Measurements from ENCODE around the gene CANX.
"Not testable (repeated sequence)": the region's sequence is repeated elsewhere in the genome, so short reads cannot be mapped to it uniquely, and the experiment has no call there.

CANX gene, protein sequence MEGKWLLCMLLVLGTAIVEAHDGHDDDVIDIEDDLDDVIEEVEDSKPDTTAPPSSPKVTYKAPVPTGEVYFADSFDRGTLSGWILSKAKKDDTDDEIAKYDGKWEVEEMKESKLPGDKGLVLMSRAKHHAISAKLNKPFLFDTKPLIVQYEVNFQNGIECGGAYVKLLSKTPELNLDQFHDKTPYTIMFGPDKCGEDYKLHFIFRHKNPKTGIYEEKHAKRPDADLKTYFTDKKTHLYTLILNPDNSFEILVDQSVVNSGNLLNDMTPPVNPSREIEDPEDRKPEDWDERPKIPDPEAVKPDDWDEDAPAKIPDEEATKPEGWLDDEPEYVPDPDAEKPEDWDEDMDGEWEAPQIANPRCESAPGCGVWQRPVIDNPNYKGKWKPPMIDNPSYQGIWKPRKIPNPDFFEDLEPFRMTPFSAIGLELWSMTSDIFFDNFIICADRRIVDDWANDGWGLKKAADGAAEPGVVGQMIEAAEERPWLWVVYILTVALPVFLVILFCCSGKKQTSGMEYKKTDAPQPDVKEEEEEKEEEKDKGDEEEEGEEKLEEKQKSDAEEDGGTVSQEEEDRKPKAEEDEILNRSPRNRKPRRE

GRCh38 chr5:179698935-179699615, at the start of gene CANX:
TSS of gene CANX (plus strand) at chr5:179698967. CDS start at chr5:179705682, 6,715 bp downstream.
- FAIRE-seq = no peak

DNA sequence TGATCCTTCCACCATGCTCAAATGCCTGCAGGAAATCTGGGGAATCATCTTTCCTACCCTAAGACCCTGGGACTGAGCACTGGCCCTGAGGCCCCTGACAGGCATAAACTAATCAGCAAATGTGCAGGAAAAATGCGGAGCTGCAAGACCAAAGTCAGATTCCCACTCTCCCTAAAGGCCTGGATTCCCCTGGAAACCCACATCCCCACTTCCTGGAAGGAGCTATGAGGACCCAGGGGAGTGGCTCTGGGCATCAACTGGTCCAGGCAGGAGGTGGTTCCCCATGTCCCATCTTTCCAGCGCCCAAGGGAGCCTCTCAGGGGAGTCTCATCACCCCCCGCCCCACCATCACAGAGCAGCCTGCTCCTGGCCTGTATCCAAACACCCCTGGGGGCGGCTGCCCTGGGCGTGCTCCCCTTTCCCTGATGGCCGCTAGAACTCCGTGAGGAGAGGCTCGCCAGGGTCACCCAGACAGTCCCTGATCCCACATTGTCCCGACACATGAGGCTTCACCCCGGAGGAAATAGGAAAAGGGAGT, 49.5 kb upstream of the CANX start:
- not testable (repeated sequence) for FAIRE-seq

DNA sequence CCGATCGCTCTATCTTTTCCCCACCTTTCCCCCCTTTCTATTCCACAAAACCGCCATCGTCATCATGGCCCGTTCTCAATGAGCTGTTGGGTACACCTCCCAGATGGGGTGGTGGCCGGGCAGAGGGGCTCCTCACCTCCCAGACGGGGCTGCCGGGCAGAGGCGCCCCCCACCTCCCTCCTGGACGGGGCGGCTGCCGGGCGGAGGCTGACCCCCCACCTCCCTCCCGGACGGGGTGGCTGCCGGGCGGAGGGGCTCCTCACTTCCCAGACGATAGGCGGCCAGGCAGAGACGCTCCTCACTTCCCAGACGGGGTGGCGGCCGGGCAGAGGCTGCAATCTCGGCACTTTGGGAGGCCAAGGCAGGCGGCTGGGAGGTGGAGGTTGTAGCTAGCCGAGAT, 48.5 kb upstream of the CANX start:
- not testable (repeated sequence) for FAIRE-seq

GRCh38 chr5:179653135-179653534, 45.6 kb upstream of the CANX start:
- FAIRE-seq = not testable (repeated sequence)

DNA sequence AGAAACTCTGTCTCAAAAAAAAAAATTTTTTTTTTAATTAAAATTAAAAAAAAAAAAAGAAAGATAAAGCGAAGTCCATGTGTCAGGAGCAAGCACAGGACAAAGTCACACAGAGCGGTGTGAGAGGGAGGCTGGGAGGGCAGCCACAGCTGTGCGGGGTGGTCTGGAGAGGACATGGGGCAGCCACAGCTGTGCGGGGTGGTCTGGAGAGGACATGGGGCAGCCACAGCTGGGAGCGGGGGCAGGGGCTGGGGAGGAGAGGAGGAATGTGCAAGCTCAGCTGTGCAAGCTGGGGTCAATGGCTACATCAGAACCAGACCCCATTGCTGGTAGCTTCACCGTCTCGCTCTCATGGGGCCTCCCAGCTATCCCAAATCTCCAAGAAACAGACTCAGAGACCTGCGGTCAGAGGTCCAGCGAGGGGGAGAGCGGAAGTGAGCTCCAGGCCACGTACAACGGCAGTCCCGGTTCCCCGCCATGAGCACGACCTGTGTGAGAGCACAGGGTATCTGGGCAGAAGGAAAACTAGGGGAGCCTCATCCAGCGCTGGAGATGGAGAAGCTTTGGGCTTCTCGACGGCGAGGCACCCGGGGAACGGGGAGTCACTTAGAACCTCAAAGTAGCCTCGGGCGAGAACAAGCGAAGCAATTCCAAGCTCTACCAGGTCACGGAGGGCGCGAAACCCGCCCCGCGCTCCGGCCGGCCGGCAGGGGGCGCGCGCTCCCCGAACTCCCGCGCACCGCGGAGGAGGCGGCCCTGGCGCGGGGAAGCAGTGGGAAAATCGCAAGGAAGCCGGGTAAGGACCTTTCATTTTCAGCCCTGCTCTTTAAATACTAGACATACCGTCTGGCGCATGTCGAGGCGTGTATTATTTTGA, 41.2 kb upstream of the CANX start:
- FAIRE-seq = not testable (repeated sequence)

- not testable (repeated sequence) for FAIRE-seq
These were observed 40.4 kb upstream of the CANX start for GRCh38 chr5:179658179-179658856.

DNA sequence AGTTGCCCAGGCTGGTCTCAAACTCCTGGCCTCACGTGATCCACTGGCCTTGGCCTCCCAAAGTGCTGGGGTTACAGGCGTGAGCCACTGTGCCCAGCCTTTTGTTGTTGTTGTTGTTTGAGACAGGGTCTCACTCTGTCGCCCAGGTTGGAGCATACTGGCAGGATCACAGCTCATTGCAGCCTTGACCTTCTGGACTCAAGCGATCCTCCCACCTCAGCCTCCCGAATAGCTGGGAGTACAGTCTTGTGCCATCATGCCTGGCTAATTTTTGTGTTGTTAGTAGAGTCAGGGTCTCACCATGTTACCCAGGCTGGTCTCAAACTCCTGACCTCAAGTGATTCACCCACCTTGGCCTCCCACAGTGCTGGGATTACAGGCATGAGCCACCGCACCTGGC, 37.1 kb upstream of the CANX start:
- not testable (repeated sequence) for FAIRE-seq

DNA sequence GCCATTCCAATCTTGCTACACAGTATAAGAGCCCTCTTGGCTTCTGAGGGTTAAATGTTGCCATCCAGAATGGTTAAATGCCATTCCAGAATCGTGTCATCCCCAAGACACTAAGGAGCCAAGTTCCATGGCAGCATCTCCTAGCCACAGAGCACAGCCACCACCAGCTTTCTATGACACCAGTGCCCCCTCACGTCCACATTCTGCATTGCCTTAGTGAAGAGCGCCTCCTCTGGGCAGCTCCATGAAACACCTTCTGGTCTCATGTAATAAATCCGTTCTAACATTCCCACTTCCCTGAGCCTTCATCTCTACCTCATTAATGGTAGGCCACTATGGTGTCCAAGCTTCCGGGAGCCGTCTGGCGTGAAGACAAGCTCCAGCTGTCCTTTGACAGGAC, 30.4 kb upstream of the CANX start:
- no peak for FAIRE-seq

GRCh38 chr5:179678223-179679013, 20.3 kb upstream of the CANX start:
- FAIRE-seq = no peak

- FAIRE-seq = no peak
These were observed 19.6 kb upstream of the CANX start for GRCh38 chr5:179679014-179679674.

DNA sequence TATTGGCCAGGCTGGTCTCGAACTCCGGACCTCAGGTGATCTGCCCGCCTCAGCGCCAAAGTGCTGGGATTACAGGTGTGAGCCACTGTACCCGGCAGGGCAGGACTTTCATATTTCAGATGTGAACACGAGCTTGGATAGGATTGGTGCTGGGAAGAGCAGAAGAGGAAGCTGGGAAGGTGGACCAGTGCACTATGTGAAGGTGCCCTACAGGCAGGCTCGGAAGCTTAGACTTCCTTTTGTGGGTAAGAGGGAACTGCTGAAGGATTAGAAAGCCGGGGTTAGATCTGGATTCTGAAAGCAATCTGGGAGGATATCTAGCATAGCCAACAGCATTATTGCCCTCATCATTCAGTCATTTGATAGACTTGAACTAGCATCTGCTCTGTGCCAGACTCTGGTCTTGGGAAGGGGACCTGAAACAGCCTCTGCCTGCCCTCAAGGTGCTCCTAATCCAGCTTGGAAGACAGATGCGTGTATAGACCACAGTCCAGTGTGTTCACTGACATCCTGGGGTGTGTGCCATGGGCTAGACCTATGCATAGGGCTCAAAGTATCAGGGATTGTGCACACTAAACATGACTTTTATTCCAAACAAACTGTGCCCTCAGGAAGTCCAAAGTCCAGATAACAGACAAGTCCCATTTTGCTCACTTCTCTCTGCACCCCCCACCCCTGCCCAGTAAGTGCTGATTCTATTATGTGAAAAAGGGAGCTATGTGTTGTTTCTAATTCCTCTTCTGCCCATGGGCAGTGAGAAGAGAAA, 18.6 kb upstream of the CANX start:
- FAIRE-seq = no peak

DNA sequence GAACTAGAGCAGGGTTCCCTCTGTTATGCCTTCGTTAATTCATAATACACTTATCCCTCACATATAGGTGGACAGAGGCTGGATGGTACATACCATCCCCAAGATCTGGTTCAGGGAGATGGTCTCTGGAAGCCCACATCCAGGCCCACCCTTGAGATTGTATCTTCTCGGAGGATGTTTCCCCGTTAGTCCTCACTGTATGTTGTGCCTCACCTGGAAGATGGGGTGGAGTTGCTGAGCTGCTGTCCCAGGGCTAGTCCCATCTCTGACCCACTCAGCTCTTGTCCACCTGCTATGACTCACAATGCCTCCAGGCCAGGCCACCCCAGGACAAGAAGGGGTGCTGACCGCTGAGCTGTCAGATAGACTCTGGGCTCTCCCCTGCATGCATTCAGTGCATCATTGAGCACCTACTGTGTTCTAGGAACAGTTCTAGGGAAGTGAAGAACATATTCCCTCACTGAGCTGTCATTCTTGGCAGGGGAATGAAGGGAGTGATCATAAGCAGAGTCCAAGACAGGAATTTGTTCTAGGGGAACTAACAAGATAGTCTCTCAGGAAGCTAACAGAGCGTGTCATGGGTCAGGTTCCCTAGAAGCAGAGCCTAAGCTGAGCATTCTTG, 17.9 kb upstream of the CANX start, which contains the start of gene CBY3:
Gene CBY3, minus strand, starts transcription at position 255 of the 622 bp plus-strand sequence. Its CDS starts 116 bp downstream, at position 139.
- FAIRE-seq = no peak

- not testable (repeated sequence) for FAIRE-seq
These were observed 9.6 kb upstream of the CANX start for GRCh38 chr5:179689212-179689611.

GRCh38 chr5:179694561-179694960, 4.2 kb upstream of the CANX start:
- no peak for FAIRE-seq

GRCh38 chr5:179696603-179697002, 2.2 kb upstream of the CANX start:
- FAIRE-seq = no peak

DNA sequence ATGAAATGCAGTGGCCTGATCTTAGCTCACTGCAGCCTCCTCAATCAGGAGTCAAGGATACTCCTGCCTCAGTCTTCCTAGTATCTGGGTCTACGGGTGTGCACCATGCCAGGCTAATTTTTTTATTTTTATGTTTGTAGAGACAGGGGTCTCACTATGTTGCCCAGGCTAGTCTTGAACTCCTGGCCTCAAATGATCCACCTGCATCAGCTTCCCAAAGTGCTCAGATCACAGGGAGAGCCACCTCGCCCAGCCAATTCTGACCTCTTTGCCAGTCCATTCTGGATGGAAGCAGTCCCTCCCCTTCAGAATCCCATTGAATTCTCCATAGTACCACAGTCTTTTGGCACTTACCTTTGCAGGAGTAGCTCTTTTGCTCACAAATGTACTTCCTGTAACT, 1.7 kb upstream of the CANX start:
- FAIRE-seq = no peak

DNA sequence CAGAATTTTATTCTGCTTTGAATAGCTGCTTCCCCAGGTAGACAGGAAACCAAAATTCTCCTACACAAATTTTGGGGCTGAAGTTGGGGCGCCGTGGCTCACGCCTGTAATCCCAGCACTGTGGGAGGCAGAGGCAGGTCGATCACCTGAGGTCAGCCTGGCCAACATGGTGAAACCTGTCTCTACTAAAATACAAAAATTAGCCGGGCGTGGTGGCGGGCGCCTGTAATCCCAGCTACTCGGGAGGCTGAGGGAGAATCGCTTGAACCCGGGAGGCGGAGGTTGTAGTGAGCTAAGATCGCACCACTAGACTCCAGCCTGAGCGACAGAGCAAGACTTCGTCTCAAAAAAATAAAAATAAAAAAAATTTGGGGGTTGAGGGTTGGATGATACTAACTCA, 1.2 kb upstream of the CANX start:
- not testable (repeated sequence) for FAIRE-seq

- FAIRE-seq = no peak
These were observed 503 bp upstream of the CANX start for GRCh38 chr5:179697993-179698934.

All from islet of Langerhans (tissue), 1 donor.